ENCODE results near the gene CCND3. TPM values are rescaled to one million over a fixed set of nuclear protein-coding genes. Genes with fewer than 3 reads are reported as not detected.
A peak's percentile ranks its signal among the peaks of the same experiment; 100 is the strongest.

The CCND3 gene
- total and polyA plus RNA-seq, 12 donors: 85.9 to 309 (median 156) TPM

- peak overlapping the region in 4 of 5 donors; percentile 24 to 84 (median 74) for H3K27ac ChIP-seq
- 31 to 44% (median 37%) methylated on average over 3 of the region's 3 CpGs for WGBS, 4 donors
Observed at GRCh38 chr6:41896281-41896680, 45.3 kb downstream of the CCND3 start.

GRCh38 chr6:41895300-41896233 is 46.0 kb downstream of the CCND3 start, which contains the start of gene USP49:
Gene USP49 (minus strand): TSS chr6:41895375. CDS start chr6:41806983, 88,392 bp downstream.
- intact Hi-C loops (cut with DNase I): no loop called here
- DNase-seq: peak; percentile 77 to 92 (median 89)
- peaks cover 13 to 21% of the 10 kb centered on the region in 2 donors for H3K4me1 ChIP-seq (replicated peaks in 1 of 2)
- no peaks in the 10 kb centered on the region for H3K36me3 ChIP-seq (replicated peaks in 1 of 2)
- peak within 1 kb of the TSS; percentile 24 to 84 (median 68) for H3K27ac ChIP-seq
- WGBS, 4 donors: 0 to 1% (median 0%) methylated on average over 25 to 55 of the region's 55 CpGs
- no peaks in the 10 kb centered on the region for H3K9me3 ChIP-seq (replicated peaks in 1 of 3)
- H3K27me3 ChIP-seq: no peaks in the 10 kb centered on the region
- TF ChIP-seq CTCF (IDR thresholded peaks at IDR 0.05) (no peak), POLR2A (IDR thresholded peaks at IDR 0.05) (no peak)
- H3K4me3 ChIP-seq: peak within 1 kb of the TSS; percentile 83 to 96 (median 89)

More at GRCh38 chr6:41896281-41896680, 45.3 kb downstream of the CCND3 start:
- H3K4me1 ChIP-seq (replicated peaks in 1 of 2): peaks cover 13 to 21% of the 10 kb centered on the region in 2 donors
- no peaks in the 10 kb centered on the region for H3K36me3 ChIP-seq (replicated peaks in 1 of 2)
- no peaks in the 10 kb centered on the region for H3K27me3 ChIP-seq
- H3K4me3 ChIP-seq: peak overlapping the region in 2 of 4 donors; percentile 92 to 96
- intact Hi-C loops (cut with DNase I): no loop called here
- no peak for DNase-seq
- H3K9me3 ChIP-seq (replicated peaks in 1 of 3): no peaks in the 10 kb centered on the region
- TF ChIP-seq POLR2A (IDR thresholded peaks at IDR 0.05) (no peak), CTCF (IDR thresholded peaks at IDR 0.05) (no peak)

GRCh38 chr6:41894366-41895299 is 47.0 kb downstream of the CCND3 start:
- TF ChIP-seq CTCF (IDR thresholded peaks at IDR 0.05): no peak
- TF ChIP-seq POLR2A (IDR thresholded peaks at IDR 0.05): no peak
- Histone ChIP-seq H3K4me1 (replicated peaks in 1 of 2) (peaks cover 13 to 21% of the 10 kb centered on the region in 2 donors), H3K27me3 (no peaks in the 10 kb centered on the region), H3K4me3 (peak overlapping the region in 2 of 4 donors; percentile 92 to 96), H3K36me3 (replicated peaks in 1 of 2) (no peaks in the 10 kb centered on the region), H3K9me3 (replicated peaks in 1 of 3) (no peaks in the 10 kb centered on the region), H3K27ac (peak overlapping the region in 3 of 5 donors; percentile 68 to 84 (median 81))
- 2 to 4% (median 3%) methylated on average over 22 to 56 of the region's 56 CpGs for WGBS, 4 donors
- DNase-seq: peak in 2 of 7 donors; percentile 18 to 20
- intact Hi-C loops (cut with DNase I): no loop called here

Data from adrenal gland (tissue), 12 donors.